ENCODE results near the gene DEFB121. TPM values are rescaled to one million over a fixed set of nuclear protein-coding genes. Genes with fewer than 3 reads are reported as not detected.
"Not testable (repeated sequence)": the region's sequence is repeated elsewhere in the genome, so short reads cannot be mapped to it uniquely, and the experiment has no call there.

The DEFB121 gene
- total RNA-seq, 1 donor from 2014 or later: not detected

GRCh38 chr20:31440012-31440659 is 34.1 kb upstream of the DEFB121 start, which contains the start of gene DEFB123:
Gene DEFB123, plus strand, starts transcription at chr20:31440632. Its CDS starts 67 bp downstream, at chr20:31440699.
- Mint-ChIP-seq H3K36me3 (ENCODE audit: low read depth) (no peaks in the 10 kb centered on the region), H3K9me3 (peaks cover 20% of the 10 kb centered on the region), H3K27me3 (ENCODE audit: low read depth) (no peaks in the 10 kb centered on the region), H3K4me3 (no peak within 1 kb of the TSS), H3K4me1 (no peaks in the 10 kb centered on the region), H3K27ac (ENCODE audit: unreplicated experiment) (no peak within 1 kb of the TSS)
- DNase-seq (ENCODE audit: low read depth, low spot score): no peak
- TF ChIP-seq CTCF (conservative IDR thresholded peaks at IDR 0.05): no peak

GRCh38 chr20:31430568-31431115 is 24.6 kb upstream of the DEFB121 start:
- H3K4me3 Mint-ChIP-seq: no peak overlapping the region
- no peaks in the 10 kb centered on the region for H3K4me1 Mint-ChIP-seq
- no peaks in the 10 kb centered on the region for H3K27me3 Mint-ChIP-seq (ENCODE audit: low read depth)
- no peak for DNase-seq (ENCODE audit: low read depth, low spot score)
- H3K36me3 Mint-ChIP-seq (ENCODE audit: low read depth): no peaks in the 10 kb centered on the region
- no peak overlapping the region for H3K27ac Mint-ChIP-seq (ENCODE audit: unreplicated experiment)
- no peak for TF ChIP-seq CTCF (conservative IDR thresholded peaks at IDR 0.05)
- H3K9me3 Mint-ChIP-seq: peaks cover 6% of the 10 kb centered on the region

- not testable (repeated sequence) for H3K27ac Mint-ChIP-seq (ENCODE audit: unreplicated experiment); H3K4me3 Mint-ChIP-seq; DNase-seq (ENCODE audit: low read depth, low spot score); H3K36me3 Mint-ChIP-seq (ENCODE audit: low read depth); H3K4me1 Mint-ChIP-seq; H3K27me3 Mint-ChIP-seq (ENCODE audit: low read depth)
- peaks cover 13% of the 10 kb centered on the region for H3K9me3 Mint-ChIP-seq
Observed at GRCh38 chr20:31427576-31427975, 21.6 kb upstream of the DEFB121 start.

- H3K9me3 Mint-ChIP-seq: peaks cover 13% of the 10 kb centered on the region
- H3K36me3 Mint-ChIP-seq (ENCODE audit: low read depth); DNase-seq (ENCODE audit: low read depth, low spot score); H3K27me3 Mint-ChIP-seq (ENCODE audit: low read depth); H3K4me1 Mint-ChIP-seq; H3K27ac Mint-ChIP-seq (ENCODE audit: unreplicated experiment); H3K4me3 Mint-ChIP-seq: not testable (repeated sequence)
Observed at GRCh38 chr20:31426891-31427551, 21.0 kb upstream of the DEFB121 start.

- Mint-ChIP-seq H3K4me1 (no peaks in the 10 kb centered on the region), H3K36me3 (ENCODE audit: low read depth) (peaks cover 5% of the 10 kb centered on the region), H3K9me3 (peaks cover 13% of the 10 kb centered on the region), H3K27ac (ENCODE audit: unreplicated experiment) (no peak overlapping the region), H3K4me3 (no peak overlapping the region), H3K27me3 (ENCODE audit: low read depth) (no peaks in the 10 kb centered on the region)
- no peak for TF ChIP-seq CTCF (conservative IDR thresholded peaks at IDR 0.05)
- DNase-seq (ENCODE audit: low read depth, low spot score): no peak
Observed at GRCh38 chr20:31425797-31426196, 19.8 kb upstream of the DEFB121 start.

GRCh38 chr20:31418307-31418706 is 12.3 kb upstream of the DEFB121 start:
- Mint-ChIP-seq H3K27ac (ENCODE audit: unreplicated experiment) (no peak overlapping the region), H3K4me1 (no peaks in the 10 kb centered on the region), H3K27me3 (ENCODE audit: low read depth) (no peaks in the 10 kb centered on the region), H3K36me3 (ENCODE audit: low read depth) (peaks cover 15% of the 10 kb centered on the region), H3K4me3 (no peak overlapping the region), H3K9me3 (peaks cover 28% of the 10 kb centered on the region)
- no peak for DNase-seq (ENCODE audit: low read depth, low spot score)
- TF ChIP-seq CTCF (conservative IDR thresholded peaks at IDR 0.05): no peak

All from neural crest cell (in vitro differentiated cells).